HG02840 (cell line): ENCODE results near the gene CDK19.
"Not testable (repeated sequence)": the region's sequence is repeated elsewhere in the genome, so short reads cannot be mapped to it uniquely, and the experiment has no call there.

ENCODE experiments used
- ATAC-seq: cut with Tn5 transposase; IDR thresholded peaks from one replicate; pipeline ENCODE4 v1.9.1; 2021; ENCODE audit warnings: mild to moderate bottlenecking, moderate library complexity, moderate number of reproducible peaks; ENCODE audit not compliant: unreplicated experiment, low FRiP score

Gene CDK19

GRCh38 chr6:110761371-110761770 is 53.9 kb downstream of the CDK19 start:
- no peak for ATAC-seq

GRCh38 chr6:110760589-110760988 is 54.7 kb downstream of the CDK19 start:
- ATAC-seq, result no peak

- not testable (repeated sequence) for ATAC-seq
These were observed 55.2 kb downstream of the CDK19 start for GRCh38 chr6:110760098-110760497.

- ATAC-seq, result no peak
These were observed 57.3 kb downstream of the CDK19 start for GRCh38 chr6:110757926-110758325.

DNA sequence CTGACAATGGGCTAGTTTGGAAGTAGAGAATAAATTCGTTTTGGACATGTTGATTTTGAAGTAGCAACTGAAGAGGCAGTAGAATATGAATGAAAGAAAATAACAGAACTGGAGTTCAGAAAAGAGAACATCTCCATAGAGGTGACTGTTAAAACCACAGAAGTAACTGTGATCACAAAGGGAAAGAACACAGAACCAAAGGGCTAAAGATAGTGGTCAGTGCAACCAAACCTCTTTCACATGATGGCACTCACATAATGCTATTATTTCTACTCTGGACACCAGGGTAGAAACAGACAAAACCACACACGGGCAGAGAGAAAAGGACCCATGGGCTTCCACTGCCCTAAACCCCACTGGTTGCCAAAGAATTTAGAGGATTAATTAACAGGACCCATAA is 58.5 kb downstream of the CDK19 start:
- no peak for ATAC-seq

DNA sequence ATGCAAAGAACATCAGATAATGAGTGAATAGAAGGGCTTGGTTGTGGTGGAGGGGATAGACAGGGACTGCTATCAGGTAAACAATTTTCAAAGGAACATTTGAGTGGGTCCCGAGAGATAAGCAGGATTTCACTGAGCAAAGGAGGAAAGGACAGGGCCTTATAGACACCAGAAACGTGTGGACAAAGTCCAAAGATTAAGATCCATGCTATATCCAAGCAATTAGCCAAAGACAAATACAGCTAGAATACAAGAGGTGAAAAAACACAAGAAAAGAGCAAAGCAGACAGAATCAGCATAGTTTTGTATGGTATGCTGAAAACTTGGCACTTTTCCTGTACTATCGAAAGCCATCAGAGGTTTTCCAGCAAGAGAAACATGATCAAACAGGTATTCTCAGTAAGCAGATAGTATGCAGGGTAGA is 59.8 kb downstream of the CDK19 start:
- ATAC-seq, result no peak

DNA sequence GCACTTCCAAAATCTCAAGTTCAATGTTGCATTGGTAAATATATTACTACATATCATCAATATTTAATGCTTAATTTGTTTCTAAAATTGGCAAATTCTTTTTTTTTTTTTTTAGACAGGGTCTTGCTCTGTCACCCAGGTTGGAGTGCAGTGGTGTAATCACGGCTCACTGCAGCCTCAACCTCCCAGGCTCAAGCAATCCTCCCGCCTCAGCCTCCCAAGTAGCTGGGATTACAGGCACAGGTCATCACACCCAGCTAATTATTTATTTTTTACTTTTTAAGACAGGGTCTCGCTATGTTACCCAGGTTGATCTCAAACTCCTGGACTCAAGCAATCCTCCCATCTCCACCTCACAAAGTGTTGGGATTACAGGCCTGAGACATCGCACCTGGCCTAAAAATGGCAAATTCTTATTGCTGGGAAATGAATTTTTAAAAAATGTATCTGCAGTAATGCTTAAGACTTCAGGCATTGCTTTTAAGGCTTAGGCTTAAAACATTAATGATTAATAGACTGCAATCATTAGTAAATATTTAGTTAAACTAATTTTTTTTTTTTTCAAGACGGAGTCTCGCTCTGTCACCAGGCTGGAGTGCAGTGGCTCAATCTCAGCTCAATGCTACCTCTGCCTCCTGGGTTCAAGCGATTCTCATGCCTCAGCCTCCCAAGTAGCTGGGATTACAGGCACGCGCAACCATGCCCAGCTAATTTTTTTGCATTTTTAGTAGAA is 61.2 kb downstream of the CDK19 start:
- not testable (repeated sequence) for ATAC-seq

DNA sequence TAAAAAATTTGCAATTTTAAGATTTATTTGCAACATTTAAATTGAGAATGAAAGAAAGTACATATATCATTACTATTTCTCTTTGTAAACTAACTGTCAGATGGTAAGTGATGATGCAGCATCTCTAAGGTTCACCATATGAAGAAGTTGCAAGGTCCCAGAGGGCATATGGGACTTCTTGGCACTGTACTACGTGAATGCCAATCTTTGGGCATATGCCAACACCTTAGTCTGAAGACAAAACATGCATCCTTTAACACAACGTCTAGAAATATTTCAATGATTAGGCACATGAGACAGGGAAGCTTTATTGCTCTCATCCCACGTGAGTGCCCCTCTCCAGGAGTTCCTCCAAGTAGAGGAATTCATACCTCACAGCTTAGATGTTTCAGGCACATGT is 66.8 kb downstream of the CDK19 start:
- ATAC-seq, result no peak

DNA sequence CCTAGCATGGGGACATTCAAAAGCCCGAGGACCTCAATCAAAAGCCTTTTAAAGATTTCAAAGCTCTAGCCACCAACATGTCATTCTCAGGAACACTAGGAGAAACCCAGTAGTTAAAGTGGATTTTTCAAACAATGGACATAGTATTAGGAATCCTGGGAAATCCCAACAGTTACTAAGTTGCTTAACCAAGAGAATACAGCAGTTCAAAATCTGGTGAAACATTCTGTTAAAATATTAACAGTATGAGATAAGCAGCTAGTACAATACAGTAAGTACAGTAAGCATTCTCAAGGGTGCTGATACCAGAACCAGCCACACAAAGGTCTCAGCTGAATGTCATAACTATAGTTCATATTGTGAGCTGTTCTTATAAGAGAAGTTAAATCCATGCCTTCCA is 68.6 kb downstream of the CDK19 start:
- no peak for ATAC-seq

- ATAC-seq, result no peak
These were observed 70.3 kb downstream of the CDK19 start for GRCh38 chr6:110744991-110745390.

GRCh38 chr6:110742552-110742951 is 72.7 kb downstream of the CDK19 start:
- ATAC-seq, result not testable (repeated sequence)

GRCh38 chr6:110741517-110741916 is 73.8 kb downstream of the CDK19 start:
- ATAC-seq, result no peak

DNA sequence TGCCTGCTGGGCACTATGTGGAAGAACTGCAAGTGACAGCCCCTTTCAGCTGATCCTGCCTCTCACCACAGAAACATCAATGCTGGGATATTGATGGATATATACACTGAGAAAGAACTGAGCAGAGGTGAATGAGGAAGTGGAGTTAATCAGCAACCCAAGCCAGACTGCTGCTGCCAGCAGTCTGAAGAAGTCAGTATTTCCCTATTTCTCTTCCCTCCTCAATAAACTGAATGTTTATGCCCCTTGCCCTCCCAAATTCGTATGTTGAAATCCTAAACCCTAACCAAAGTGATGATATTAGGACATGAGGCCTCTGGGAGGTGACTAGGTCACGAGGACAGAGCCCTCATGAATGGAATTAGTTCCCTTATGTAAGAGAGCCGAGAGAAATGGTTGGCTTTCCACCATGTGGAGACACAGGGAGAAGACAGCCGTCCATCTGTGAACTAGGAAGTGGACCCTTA is 76.3 kb downstream of the CDK19 start:
- ATAC-seq, result peak; percentile 54

DNA sequence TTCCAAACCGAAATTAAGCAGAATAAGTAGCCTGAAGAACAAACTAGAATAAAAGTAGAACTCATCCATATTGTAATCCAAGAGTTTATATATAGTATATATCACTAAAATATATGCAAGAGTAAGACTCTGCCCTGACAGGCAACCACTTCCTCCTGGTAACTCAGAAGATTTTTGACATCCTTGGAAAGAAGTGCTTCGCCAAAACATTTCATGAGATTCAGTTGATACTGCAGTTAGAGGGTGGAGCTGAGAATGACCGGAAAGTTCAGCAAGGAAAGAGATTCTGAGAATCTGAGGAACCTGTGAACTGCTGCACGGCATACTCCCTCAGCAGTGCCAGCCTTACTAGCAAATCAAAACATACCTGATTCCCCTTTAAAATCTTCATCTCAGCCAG is 79.6 kb downstream of the CDK19 start:
- no peak for ATAC-seq

GRCh38 chr6:110731898-110732297 is 83.4 kb downstream of the CDK19 start:
- ATAC-seq, result no peak

DNA sequence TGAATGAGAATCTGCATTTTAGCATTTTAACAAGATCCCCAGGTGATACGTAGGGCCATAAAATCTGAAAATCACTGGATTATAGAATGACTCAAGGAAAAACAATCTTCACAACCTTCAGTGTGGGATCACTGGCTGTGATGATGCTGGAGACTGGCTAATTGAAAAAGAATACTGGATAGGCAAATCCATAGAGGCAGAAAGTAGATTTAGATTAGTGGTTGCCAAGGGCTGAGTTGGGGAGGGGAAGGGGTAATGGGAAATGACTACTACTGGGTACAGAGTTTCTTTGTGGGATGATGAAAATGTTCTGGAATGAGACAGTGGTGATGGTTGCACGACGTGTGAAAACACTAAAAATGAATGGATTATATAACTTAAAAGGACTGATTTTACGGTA is 84.1 kb downstream of the CDK19 start:
- ATAC-seq, result no peak

DNA sequence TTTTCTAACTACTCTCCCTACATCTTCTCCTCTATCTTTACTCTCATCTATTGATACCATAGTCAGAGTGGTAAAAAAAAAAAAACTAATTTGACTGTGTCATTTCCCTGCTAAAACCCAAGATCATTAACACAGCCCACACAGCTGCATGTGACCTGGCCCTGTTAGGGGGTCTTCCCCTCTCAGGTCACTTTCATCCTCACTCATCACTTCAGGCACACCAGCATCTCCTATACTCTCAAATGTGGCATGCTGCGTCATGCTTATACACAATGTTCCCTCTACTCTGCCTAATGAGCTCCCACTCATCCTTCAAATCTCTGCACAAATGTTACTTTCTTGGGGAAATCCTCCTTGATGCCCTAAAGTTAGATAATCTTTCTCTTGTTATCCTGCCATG is 86.8 kb downstream of the CDK19 start:
- peak; percentile 87 for ATAC-seq

DNA sequence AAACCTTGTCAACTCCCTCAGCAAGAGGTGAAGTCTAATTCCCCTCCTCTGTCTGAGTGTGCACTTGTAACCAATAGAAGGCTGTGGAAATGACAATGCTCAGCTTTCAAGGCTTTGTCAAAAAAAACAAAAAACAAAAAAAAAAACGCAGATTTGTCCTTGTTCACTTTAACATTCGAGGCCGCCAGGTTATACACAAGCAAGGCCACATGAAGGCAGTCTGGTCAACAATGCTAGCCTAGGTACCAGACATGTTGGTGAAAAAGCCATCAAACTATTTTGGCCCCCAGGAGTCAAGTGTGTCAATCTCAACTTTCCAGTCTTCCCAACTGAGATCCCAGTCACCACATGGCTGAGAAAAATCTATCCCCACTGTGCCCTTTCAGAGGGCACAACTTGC is 92.3 kb downstream of the CDK19 start:
- no peak for ATAC-seq

- ATAC-seq, result no peak
These were observed 95.2 kb downstream of the CDK19 start for GRCh38 chr6:110720066-110720465.

- ATAC-seq, result not testable (repeated sequence)
These were observed 95.7 kb downstream of the CDK19 start for GRCh38 chr6:110719601-110720000.

GRCh38 chr6:110714143-110714542 is 101.1 kb downstream of the CDK19 start:
- ATAC-seq, result no peak

- no peak for ATAC-seq
These were observed 103.0 kb downstream of the CDK19 start for GRCh38 chr6:110712238-110712637.

DNA sequence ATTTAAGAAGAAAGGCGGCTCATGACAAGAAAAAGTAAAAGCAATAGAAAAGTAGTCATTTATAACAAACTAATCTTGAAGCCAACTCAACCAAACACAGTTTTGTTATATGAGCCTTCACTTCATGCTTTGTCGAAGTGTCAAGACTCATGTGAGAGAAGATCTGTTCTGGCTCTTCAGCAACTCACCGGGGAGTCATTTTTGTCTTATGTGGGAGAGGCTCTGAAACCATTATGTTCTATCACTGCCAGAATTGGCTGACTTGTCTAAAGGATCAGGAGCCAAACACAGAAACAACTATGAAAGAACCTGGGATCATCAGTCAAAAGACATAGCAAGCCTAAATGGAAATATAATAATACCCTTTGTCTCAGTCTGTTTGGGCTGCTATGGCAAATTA is 105.2 kb downstream of the CDK19 start:
- ATAC-seq, result no peak
